ENCODE measurements around the gene C11orf91. TPM values are rescaled to one million over a fixed set of nuclear protein-coding genes. Genes with fewer than 3 reads are reported as not detected.

Gene C11orf91
- total and polyA plus RNA-seq, 2 of the 8 experiments (the other 6 are each of a cell fraction or from before 2014, with no cell fraction given), result not detected

DNA sequence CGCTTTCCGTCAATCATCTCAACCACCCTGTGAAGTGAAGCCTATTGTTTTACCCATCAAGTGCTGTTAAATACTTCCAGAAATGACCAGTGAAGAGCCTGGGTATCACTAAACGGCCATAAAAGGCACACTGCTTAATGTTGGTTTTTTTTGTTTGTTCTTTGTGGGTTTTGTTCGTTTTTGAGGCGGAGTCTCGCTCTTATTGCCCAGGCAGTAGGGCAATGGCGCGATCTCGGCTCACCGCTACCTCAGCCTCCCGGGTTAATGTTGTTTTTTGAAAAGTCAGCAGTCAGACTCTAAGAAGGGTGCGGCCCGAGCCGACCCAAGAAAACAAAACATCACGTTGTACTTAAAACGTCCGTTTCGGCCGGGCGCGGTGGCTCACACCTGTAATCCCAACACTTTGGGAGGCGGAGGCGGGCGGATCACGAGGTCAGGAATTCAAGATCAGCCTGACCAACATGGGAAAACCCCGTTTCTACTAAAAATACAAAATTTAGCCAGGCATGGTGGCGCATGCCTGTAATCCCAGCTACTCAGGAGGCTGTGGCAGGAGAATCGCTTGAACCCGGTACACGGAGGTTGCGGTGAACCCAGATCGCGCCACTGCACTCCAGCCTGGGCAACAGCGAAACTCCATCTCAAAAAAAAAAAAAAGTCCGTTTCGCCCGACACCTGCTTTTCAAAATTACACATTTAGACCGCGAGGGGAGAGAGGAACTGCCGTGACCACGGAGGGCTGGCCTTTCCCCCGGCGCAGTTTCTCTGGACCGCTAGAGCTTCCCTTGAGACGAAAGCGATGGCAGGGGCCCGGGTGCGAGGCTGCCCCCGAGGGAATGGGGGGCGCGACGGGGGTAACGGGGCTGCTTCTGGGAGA lies 34.9 kb upstream of the C11orf91 start:
- Histone ChIP-seq H4K8ac (ENCODE audit: extremely low read depth, insufficient read depth, low read length) (peak overlapping the region; percentile 75), H4K20me1 (replicated peaks in 1 of 2; ENCODE audit: control insufficient read depth in 1 of 2, insufficient read depth in 2 of 2, low read length in 2 of 2) (peaks cover 3 to 12% of the 10 kb centered on the region in 2 experiments), H2BK20ac (ENCODE audit: low read length) (no peak overlapping the region; the same call in 1 of the 2 replicates), H3K23ac (ENCODE audit: insufficient read length) (no peak overlapping the region), H3K23me2 (ENCODE audit: low read depth, low read length) (peaks cover 9% of the 10 kb centered on the region), H3K4me2 (ENCODE audit: insufficient read depth in 1 of 2, low read depth in 2 of 2, low read length in 2 of 2) (peak overlapping the region; percentile 74), H3K9me3 (ENCODE audit: insufficient read depth in 2 of 2, low read depth in 1 of 2, low read length in 1 of 2) (no peaks in the 10 kb centered on the region), H3K4me1 (replicated peaks in 1 of 4; ENCODE audit: control insufficient read depth in 3 of 4, insufficient read depth in 4 of 4, low read length in 3 of 4) (peaks cover 6 to 9% (median 6%) of the 10 kb centered on the region in 4 experiments; a peak in 5 of 7 replicates), H3K9ac (replicated peaks in 1 of 4; ENCODE audit: extremely low read depth in 1 of 4, low read depth in 3 of 4, low read length in 3 of 4) (peak overlapping the region; percentile 46 to 78 (median 68)), H4K5ac (ENCODE audit: insufficient read length, low read depth, low read length) (no peak overlapping the region), H3K79me1 (ENCODE audit: low read depth, low read length) (no peaks in the 10 kb centered on the region), H2BK15ac (ENCODE audit: low read length) (no peak overlapping the region), H3K79me2 (ENCODE audit: control insufficient read depth in 1 of 2, insufficient read depth in 2 of 2, low read length in 2 of 2) (peaks cover 2 to 37% of the 10 kb centered on the region in 2 experiments; a peak in 3 of 4 replicates), H3K14ac (ENCODE audit: insufficient read length) (no peak overlapping the region), H2BK120ac (replicated peaks; ENCODE audit: low read depth, low read length) (no peak overlapping the region), H2BK5ac (ENCODE audit: low read depth, low read length) (no peak overlapping the region), H3K27me3 (replicated peaks in 1 of 4; ENCODE audit: control insufficient read depth in 3 of 4, extremely low read depth in 1 of 4, insufficient read depth in 3 of 4, low read length in 3 of 4) (peaks cover 0 to 6% (median 4%) of the 10 kb centered on the region in 4 experiments; a peak in 3 of 7 replicates), H2AFZ (ENCODE audit: low read length) (no peak overlapping the region), H3K27ac (ENCODE audit: low read depth, low read length) (peak overlapping the region; percentile 38; the same call in 1 of the 2 replicates), H3K4me3 (ENCODE audit: extremely low read depth in 1 of 4, insufficient read depth in 2 of 4, low read depth in 3 of 4, low read length in 4 of 4) (peak overlapping the region; percentile 72 to 98 (median 80)), H3K4ac (replicated peaks; ENCODE audit: insufficient read length, low read depth, low read length) (peak overlapping the region; percentile 22), H3K36me3 (ENCODE audit: control insufficient read depth in 2 of 4, insufficient read depth in 4 of 4, low read length in 3 of 4) (no peaks in the 10 kb centered on the region; a peak in 1 of 8 replicates), H3K18ac (ENCODE audit: extremely low read depth, low read length) (no peak overlapping the region; the same call in 1 of the 2 replicates), H4K91ac (replicated peaks; ENCODE audit: insufficient read length, low read length) (no peak overlapping the region), H3K56ac (replicated peaks; ENCODE audit: insufficient read length, low read depth, low read length) (peak overlapping the region; percentile 62), H2AK5ac (ENCODE audit: low read depth, low read length) (no peak overlapping the region), H2BK12ac (ENCODE audit: low read depth, low read length) (no peak overlapping the region)
- POLR2A ChIA-PET (ENCODE audit: partially characterized antibody), result interaction anchor here (0.6 to 1.4 kb wide), 5 partner anchors 9 to 1482 kb away, joined by 3 to 4 read pairs (median 3); no protein-coding TSS in a partner anchor
- no peak for FAIRE-seq
- WGBS, 2 experiments (ENCODE audit: extremely low coverage in 1 of 2, insufficient coverage in 1 of 2, insufficient read length in 1 of 2, insufficient replicate concordance in 2 of 2, low coverage in 1 of 2, low lambda C conversion rate in 2 of 2, missing lambda C conversion rate in 1 of 2), result 5% methylated on average over 39 of the region's 53 CpGs; no CpG with 5 or more reads in 1 of the 2 experiments
- peak in 1 of 2 experiments; percentile 54 for DNase-seq (ENCODE audit: low read depth in 1 of 2, low spot score in 2 of 2)
- CTCF ChIA-PET (ENCODE audit: partially characterized antibody), result interaction anchor here (0.7 to 1.2 kb wide), 3 partner anchors 40 to 45 kb away, joined by 3 to 5 read pairs (median 3); no protein-coding TSS in a partner anchor
- TF ChIP-seq SAP30 (IDR thresholded peaks at IDR 0.05; ENCODE audit: insufficient read depth, insufficient replicate concordance, low read length), result peak; percentile 64
- TF ChIP-seq RBBP5 (IDR thresholded peaks at IDR 0.05; ENCODE audit: borderline replicate concordance, low read depth, low read length), result peak; percentile 34; the same call in 1 of the 2 replicates
- TF ChIP-seq SIX5 (IDR thresholded peaks at IDR 0.05; ENCODE audit: low read depth, low read length), result no peak
- TF ChIP-seq TAF1 (IDR thresholded peaks at IDR 0.05; ENCODE audit: low read depth, low read length), result peak; percentile 57; the same call in 1 of the 2 replicates
- TF ChIP-seq YY1 (IDR thresholded peaks at IDR 0.05; ENCODE audit: low read depth, low read length), result 0 out of 2 replicates have a peak, but pooled peaks have one; percentile 38
- 0 out of 4 replicates have a peak, but pooled peaks of 1 of the 2 experiments have one; percentile 12 for TF ChIP-seq SIN3A (conservative IDR thresholded peaks at IDR 0.05 in 1 of 2, IDR thresholded peaks at IDR 0.05 in 1 of 2; ENCODE audit: low read depth in 1 of 2, low read length in 2 of 2)
- 0 out of 2 replicates have a peak, but pooled peaks have one; percentile 26 for TF ChIP-seq SUZ12 (IDR thresholded peaks at IDR 0.05; ENCODE audit: low read length)
- no peak for TF ChIP-seq HDAC2 (IDR thresholded peaks at IDR 0.05; ENCODE audit: borderline replicate concordance in 1 of 2, low read depth in 2 of 2, low read length in 2 of 2)
- peak in 1 of 2 experiments; percentile 30; a peak in 1 of 3 replicates for TF ChIP-seq POLR2A (IDR thresholded peaks at IDR 0.05; ENCODE audit: control extremely low read depth in 1 of 2, low read depth in 2 of 2, low read length in 2 of 2)
- no peak for TF ChIP-seq SP1 (IDR thresholded peaks at IDR 0.05; ENCODE audit: low read depth, low read length)

Measured in H1 (cell line).